K562 (cell line): ENCODE measurements around the gene PACS2. TPM values are rescaled to one million over a fixed set of nuclear protein-coding genes. Genes with fewer than 3 reads are reported as not detected.

ENCODE experiments used
- polyA plus RNA-seq, 8 experiments: library from polyadenylated mRNA; depleted of rRNA in 4 of 8; stranded (reverse) in 5 of 8; unstranded in 3 of 8; fragments of >200 nt; fragmentation: Nextera tagmentation in 2 of 8; fragmentation: Illumina TruSeq in 1 of 8; extraction: Ambion mirVana in 2 of 8; extraction: Trizol in 1 of 8; gene quantifications; 2 replicates each; pipeline versions ENCODE4 v1.2.1 to v1.2.3, GENCODE V29; 2011 to 2014; ENCODE audit warnings: inconsistent platforms in 1 of 8, missing spikeins in 1 of 8
- total RNA-seq, 7 experiments: library from RNA; depleted of rRNA in 6 of 7; stranded (reverse); fragments of >200 nt in 6 of 7; fragmentation: Illumina TruSeq in 2 of 7; extraction: Trizol in 2 of 7; gene quantifications; 2 replicates each; pipeline versions ENCODE4 v1.2.1 to v1.2.3, GENCODE V29; 2011 to 2021; ENCODE audit warnings: low replicate concordance in 1 of 7
- TF ChIP-seq, protein P1 (sequence below): fragments of 450-650 bp; IDR thresholded peaks from 2 replicates; pipeline ENCODE4 v1.6.1; 2016; ENCODE audit warnings: low read depth

Gene PACS2
- total and polyA plus RNA-seq, 9 of the 15 experiments (the other 6 are each of a cell fraction or from before 2014, with no cell fraction given), result 0.11 to 20.8 (median 9.9) TPM

DNA sequence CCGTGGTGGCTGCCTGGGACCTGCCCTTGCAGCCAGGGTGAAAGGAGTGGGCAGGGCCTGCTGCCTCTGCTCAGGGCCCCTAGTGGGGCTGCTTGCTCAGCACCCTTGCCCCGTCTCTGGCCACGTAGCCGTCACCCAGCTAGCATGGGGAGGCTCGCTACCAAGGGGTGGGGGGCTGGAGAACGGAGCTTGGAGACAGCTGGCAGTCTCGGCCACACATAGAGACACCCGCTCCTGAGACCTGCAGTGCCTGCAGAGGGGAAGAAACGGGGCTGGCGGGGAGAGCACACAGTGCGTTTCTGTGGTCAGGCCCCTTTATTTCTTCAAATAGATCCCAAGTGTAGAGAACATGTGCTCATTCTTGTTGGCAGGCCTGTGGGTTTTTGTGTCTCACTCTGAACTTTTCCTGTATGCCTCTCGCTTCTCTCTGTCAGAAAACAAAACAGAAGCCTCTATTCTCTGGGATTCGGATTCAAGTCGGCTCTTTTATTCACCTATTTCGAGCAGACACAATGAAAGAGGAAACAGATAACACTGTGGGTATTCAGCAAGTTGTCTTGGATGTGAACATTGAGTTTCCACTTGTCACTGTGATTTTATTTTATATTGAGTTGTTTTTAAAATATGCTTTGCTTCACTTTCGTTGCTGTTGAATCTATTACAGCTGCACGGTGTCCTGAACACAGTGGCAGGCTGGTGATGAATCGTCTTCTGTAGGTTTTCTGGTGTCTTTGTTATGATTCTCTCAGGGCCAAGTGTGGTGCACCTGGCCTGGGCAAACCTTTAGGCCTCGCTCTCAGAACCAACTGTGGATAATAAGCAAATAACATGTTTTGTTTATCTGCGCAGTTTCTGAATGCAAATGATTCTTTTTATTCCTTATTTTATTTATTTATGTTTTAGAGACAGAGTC, 26.5 kb downstream of the PACS2 start (continued):
- TF ChIP-seq, protein P1, sequence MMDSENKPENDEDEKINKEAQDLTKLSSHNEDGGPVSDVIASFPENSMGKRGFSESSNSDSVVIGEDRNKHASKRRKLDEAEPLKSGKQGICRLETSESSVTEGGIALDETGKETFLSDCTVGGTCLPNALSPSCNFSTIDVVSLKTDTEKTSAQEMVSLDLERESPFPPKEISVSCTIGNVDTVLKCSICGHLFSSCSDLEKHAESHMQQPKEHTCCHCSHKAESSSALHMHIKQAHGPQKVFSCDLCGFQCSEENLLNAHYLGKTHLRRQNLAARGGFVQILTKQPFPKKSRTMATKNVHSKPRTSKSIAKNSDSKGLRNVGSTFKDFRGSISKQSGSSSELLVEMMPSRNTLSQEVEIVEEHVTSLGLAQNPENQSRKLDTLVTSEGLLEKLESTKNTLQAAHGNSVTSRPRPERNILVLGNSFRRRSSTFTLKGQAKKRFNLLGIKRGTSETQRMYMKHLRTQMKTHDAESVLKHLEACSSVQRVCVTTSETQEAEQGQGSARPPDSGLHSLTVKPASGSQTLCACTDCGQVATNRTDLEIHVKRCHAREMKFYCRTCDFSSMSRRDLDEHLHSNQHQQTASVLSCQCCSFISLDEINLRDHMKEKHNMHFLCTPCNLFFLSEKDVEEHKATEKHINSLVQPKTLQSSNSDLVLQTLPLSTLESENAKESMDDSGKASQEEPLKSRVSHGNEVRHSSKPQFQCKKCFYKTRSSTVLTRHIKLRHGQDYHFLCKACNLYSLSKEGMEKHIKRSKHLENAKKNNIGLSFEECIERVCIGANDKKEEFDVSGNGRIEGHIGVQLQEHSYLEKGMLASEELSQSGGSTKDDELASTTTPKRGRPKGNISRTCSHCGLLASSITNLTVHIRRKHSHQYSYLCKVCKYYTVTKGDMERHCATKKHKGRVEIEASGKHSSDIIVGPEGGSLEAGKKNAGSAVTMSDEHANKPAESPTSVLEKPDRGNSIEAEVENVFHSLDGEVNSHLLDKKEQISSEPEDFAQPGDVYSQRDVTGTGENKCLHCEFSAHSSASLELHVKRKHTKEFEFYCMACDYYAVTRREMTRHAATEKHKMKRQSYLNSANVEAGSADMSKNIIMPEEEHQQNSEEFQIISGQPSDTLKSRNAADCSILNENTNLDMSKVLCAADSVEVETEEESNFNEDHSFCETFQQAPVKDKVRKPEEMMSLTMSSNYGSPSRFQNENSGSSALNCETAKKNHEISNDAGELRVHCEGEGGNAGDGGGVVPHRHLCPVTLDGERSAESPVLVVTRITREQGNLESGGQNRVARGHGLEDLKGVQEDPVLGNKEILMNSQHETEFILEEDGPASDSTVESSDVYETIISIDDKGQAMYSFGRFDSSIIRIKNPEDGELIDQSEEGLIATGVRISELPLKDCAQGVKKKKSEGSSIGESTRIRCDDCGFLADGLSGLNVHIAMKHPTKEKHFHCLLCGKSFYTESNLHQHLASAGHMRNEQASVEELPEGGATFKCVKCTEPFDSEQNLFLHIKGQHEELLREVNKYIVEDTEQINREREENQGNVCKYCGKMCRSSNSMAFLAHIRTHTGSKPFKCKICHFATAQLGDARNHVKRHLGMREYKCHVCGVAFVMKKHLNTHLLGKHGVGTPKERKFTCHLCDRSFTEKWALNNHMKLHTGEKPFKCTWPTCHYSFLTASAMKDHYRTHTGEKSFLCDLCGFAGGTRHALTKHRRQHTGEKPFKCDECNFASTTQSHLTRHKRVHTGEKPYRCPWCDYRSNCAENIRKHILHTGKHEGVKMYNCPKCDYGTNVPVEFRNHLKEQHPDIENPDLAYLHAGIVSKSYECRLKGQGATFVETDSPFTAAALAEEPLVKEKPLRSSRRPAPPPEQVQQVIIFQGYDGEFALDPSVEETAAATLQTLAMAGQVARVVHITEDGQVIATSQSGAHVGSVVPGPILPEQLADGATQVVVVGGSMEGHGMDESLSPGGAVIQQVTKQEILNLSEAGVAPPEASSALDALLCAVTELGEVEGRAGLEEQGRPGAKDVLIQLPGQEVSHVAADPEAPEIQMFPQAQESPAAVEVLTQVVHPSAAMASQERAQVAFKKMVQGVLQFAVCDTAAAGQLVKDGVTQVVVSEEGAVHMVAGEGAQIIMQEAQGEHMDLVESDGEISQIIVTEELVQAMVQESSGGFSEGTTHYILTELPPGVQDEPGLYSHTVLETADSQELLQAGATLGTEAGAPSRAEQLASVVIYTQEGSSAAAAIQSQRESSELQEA, result no peak
- TF ChIP-seq, all 486 proteins: peak for 0
